Prostate gland (tissue), 2 donors: ENCODE measurements around the gene GOLT1A. TPM values are rescaled to one million over a fixed set of nuclear protein-coding genes. Genes with fewer than 3 reads are reported as not detected.

Source experiments
- DNase-seq: peaks from one replicate; pipeline ENCODE4 v3.0.0-alpha.2; 2019; ENCODE audit warnings: low spot score
- H3K27ac ChIP-seq, 2 donors: fragments of 200-600 bp; sonication (generic); 2 replicates each; pipeline ENCODE4 v1.5.1; 2017 to 2019
- H3K27me3 ChIP-seq: fragments of 200-600 bp; sonication (generic); replicated peaks from 2 replicates; pipeline ENCODE4 v1.5.1; 2019; ENCODE audit not compliant: insufficient read depth
- H3K36me3 ChIP-seq, 2 donors: fragments of 200-600 bp; sonication (generic); 1 replicate in 1 of 2; 2 replicates in 1 of 2; pipeline versions ENCODE4 v1.5.1 to v1.8.1; 2017 to 2019
- H3K4me1 ChIP-seq: fragments of 200-600 bp; sonication (generic); replicated peaks from 2 replicates; pipeline ENCODE4 v1.5.1; 2019
- H3K4me3 ChIP-seq, 2 donors: fragments of 200-600 bp; sonication (generic); 2 replicates each; pipeline ENCODE4 v1.5.1; 2017 to 2019
- H3K9me3 ChIP-seq: fragments of 200-600 bp; sonication (generic); 2 replicates; pipeline ENCODE4 v1.5.1; 2017
- CTCF ChIP-seq, 4 experiments: fragments of 200-600 bp in 2 of 4; fragments of 450-650 bp in 2 of 4; sonication (generic) in 2 of 4; IDR thresholded peaks; 1 replicate in 3 of 4; 2 replicates in 1 of 4; pipeline ENCODE4 v1.5.1; 2016 to 2019; ENCODE audit warnings: antibody characterized with exemption in 4 of 4, mild to moderate bottlenecking in 2 of 4, moderate library complexity in 2 of 4
- POLR2A ChIP-seq: fragments of 450-650 bp; IDR thresholded peaks from one replicate; pipeline ENCODE4 v1.6.1; 2016; ENCODE audit warnings: antibody characterized with exemption, mild to moderate bottlenecking
- POLR2AphosphoS5 ChIP-seq: sonication (generic); formaldehyde crosslinking; IDR thresholded peaks from one replicate; pipeline ENCODE4 v1.6.1; 2017; ENCODE audit warnings: antibody characterized with exemption
- WGBS: methylation state at CpG from one replicate; pipeline ENCODE4 v1.1.5; 2018; 5-methylcytosine and 5-hydroxymethylcytosine counted together
- intact Hi-C: fragments of 100-400 bp; cut with DNase I; formaldehyde crosslinking; loops from one replicate; pipeline ENCODE4 v1.14.2; 2022
- total RNA-seq, 2 donors: library from RNA; depleted of rRNA; stranded (reverse); fragments of >200 nt; gene quantifications; one replicate each; pipeline ENCODE4 v1.1.0, GENCODE V29; 2016

Gene GOLT1A
- total RNA-seq, 2 donors from 2014 or later: 3.0 to 3.6 TPM

GRCh38 chr1:204205486-204205885 is 8.3 kb downstream of the GOLT1A start:
- intact Hi-C loops: loop anchor here (5.0 kb wide), 2 partner anchors 43 to 343 kb away; partner anchors contain the start of gene SNRPE
- H3K36me3 ChIP-seq: no peaks in the 10 kb centered on the region
- no peak overlapping the region for H3K4me3 ChIP-seq
- H3K9me3 ChIP-seq: no peaks in the 10 kb centered on the region
- no peak overlapping the region for H3K27ac ChIP-seq
- no peaks in the 10 kb centered on the region for H3K4me1 ChIP-seq
- no peak for DNase-seq
- H3K27me3 ChIP-seq: no peaks in the 10 kb centered on the region
- TF ChIP-seq CTCF (IDR thresholded peaks at IDR 0.05): no peak

- 90% methylated on average over 2 of the region's 2 CpGs for WGBS
- Histone ChIP-seq H3K4me3 (no peak overlapping the region), H3K27ac (no peak overlapping the region), H3K9me3 (no peaks in the 10 kb centered on the region), H3K36me3 (no peaks in the 10 kb centered on the region), H3K4me1 (no peaks in the 10 kb centered on the region), H3K27me3 (no peaks in the 10 kb centered on the region)
- intact Hi-C loops: loop anchor here (5.0 kb wide), 2 partner anchors 43 to 343 kb away; partner anchors contain the start of gene SNRPE
- DNase-seq: no peak
- TF ChIP-seq CTCF (IDR thresholded peaks at IDR 0.05): no peak
- TF ChIP-seq POLR2A: no peak
- no peak for TF ChIP-seq POLR2AphosphoS5
These were observed 8.8 kb downstream of the GOLT1A start for GRCh38 chr1:204204944-204205343.

- intact Hi-C loops: no loop called here
- TF ChIP-seq POLR2A (no peak), CTCF (IDR thresholded peaks at IDR 0.05) (no peak), POLR2AphosphoS5 (no peak)
- 89% methylated on average over 5 of the region's 5 CpGs for WGBS
- DNase-seq: no peak
- Histone ChIP-seq H3K4me3 (no peak overlapping the region), H3K4me1 (no peaks in the 10 kb centered on the region), H3K36me3 (no peaks in the 10 kb centered on the region), H3K27me3 (no peaks in the 10 kb centered on the region), H3K9me3 (no peaks in the 10 kb centered on the region), H3K27ac (no peak overlapping the region)
These were observed 10.5 kb downstream of the GOLT1A start for GRCh38 chr1:204203206-204203767.

GRCh38 chr1:204202481-204202880 is 11.3 kb downstream of the GOLT1A start:
- Histone ChIP-seq H3K9me3 (no peaks in the 10 kb centered on the region), H3K36me3 (no peaks in the 10 kb centered on the region), H3K4me3 (no peak overlapping the region), H3K4me1 (no peaks in the 10 kb centered on the region), H3K27me3 (no peaks in the 10 kb centered on the region), H3K27ac (no peak overlapping the region)
- intact Hi-C loops: no loop called here
- WGBS: 94% methylated on average over 4 of the region's 4 CpGs
- DNase-seq: no peak
- TF ChIP-seq POLR2A (no peak), CTCF (IDR thresholded peaks at IDR 0.05) (no peak), POLR2AphosphoS5 (no peak)

GRCh38 chr1:204201348-204202040 is 12.3 kb downstream of the GOLT1A start:
- Histone ChIP-seq H3K27ac (no peak overlapping the region), H3K4me3 (no peak overlapping the region), H3K9me3 (no peaks in the 10 kb centered on the region), H3K27me3 (no peaks in the 10 kb centered on the region), H3K4me1 (no peaks in the 10 kb centered on the region), H3K36me3 (no peaks in the 10 kb centered on the region)
- intact Hi-C loops: no loop called here
- 89% methylated on average over 12 of the region's 12 CpGs for WGBS
- DNase-seq: no peak
- TF ChIP-seq POLR2AphosphoS5 (no peak), POLR2A (no peak), CTCF (IDR thresholded peaks at IDR 0.05) (no peak)
